IMR-90 (cell line): Measurements from ENCODE around the gene VIT. TPM values are rescaled to one million over a fixed set of nuclear protein-coding genes. Genes with fewer than 3 reads are reported as not detected.

ENCODE experiments used
- ATAC-seq: fragments of 200-7000 bp; cut with Tn5 transposase; 2 replicates; pipeline ENCODE4 v1.9.1; 2020; ENCODE audit warnings: low read depth, mild to moderate bottlenecking, moderate library complexity
- BruUV-seq: library from RNA; stranded (reverse); fragments of 400-500 nt; replicated peaks from 2 replicates; lab custom pipeline; 2021; lab: Mats Ljungman, UMichigan
- CTCF ChIA-PET: fragments of 300-600 bp; formaldehyde crosslinking; extraction: SDS; loops from one replicate; lab custom pipeline; 2021; ENCODE audit warnings: antibody characterized with exemption; lab: Yijun Ruan, JAX
- POLR2A ChIA-PET: fragments of 300-600 bp; sonication (Branson Sonifier 250); formaldehyde crosslinking; loops from one replicate; lab custom pipeline; 2022; ENCODE audit warnings: antibody characterized with exemption; ENCODE audit not compliant: unreplicated experiment; lab: Charles Lee
- DNase-seq: peaks from one replicate; pipeline ENCODE4 v3.0.0; 2013
- H2AFZ ChIP-seq: replicated peaks from 2 replicates; pipeline ENCODE3; 2013; ENCODE audit warnings: low read length, mild to moderate bottlenecking; ENCODE audit not compliant: poor library complexity
- H2AK5ac ChIP-seq: 2 replicates; pipeline ENCODE4 v1.6.1; 2013; ENCODE audit warnings: low read depth, low read length, inconsistent platforms
- H2AK9ac ChIP-seq: replicated peaks from 2 replicates; pipeline ENCODE3; 2013; ENCODE audit warnings: mild to moderate bottlenecking, low read depth, low read length, moderate library complexity; ENCODE audit not compliant: poor library complexity
- H2BK120ac ChIP-seq: 2 replicates; pipeline ENCODE4 v1.6.1; 2013; ENCODE audit warnings: low read depth, low read length, inconsistent platforms
- H2BK15ac ChIP-seq: 3 replicates; pipeline ENCODE4 v1.6.1; 2013; ENCODE audit warnings: low read depth, low read length, inconsistent platforms
- H2BK20ac ChIP-seq: 2 replicates; pipeline ENCODE4 v1.6.1; 2013; ENCODE audit warnings: low read depth, mild to moderate bottlenecking, inconsistent platforms, low read length, moderate library complexity
- H2BK5ac ChIP-seq: 2 replicates; pipeline ENCODE4 v1.6.1; 2013; ENCODE audit warnings: mild to moderate bottlenecking, low read depth, low read length, inconsistent platforms; ENCODE audit not compliant: poor library complexity, severe bottlenecking
- H3K14ac ChIP-seq: replicated peaks from 2 replicates; pipeline ENCODE4 v1.6.1; 2013; ENCODE audit warnings: low read depth, low read length, inconsistent platforms
- H3K18ac ChIP-seq: 2 replicates; pipeline ENCODE4 v1.6.1; 2013; ENCODE audit warnings: low read depth, low read length, control low read depth
- H3K23ac ChIP-seq: 2 replicates; pipeline ENCODE4 v1.6.1; 2013; ENCODE audit warnings: low read depth, low read length, inconsistent platforms
- H3K27ac ChIP-seq: 2 replicates; pipeline ENCODE4 v1.5.1; 2013; ENCODE audit warnings: mild to moderate bottlenecking, control low read depth, low read length; ENCODE audit not compliant: insufficient read depth
- H3K27me3 ChIP-seq: 2 replicates; pipeline ENCODE4 v1.6.1; 2013; ENCODE audit warnings: low read length; ENCODE audit not compliant: control insufficient read depth, insufficient read depth
- H3K36me3 ChIP-seq: 2 replicates; pipeline ENCODE4 v1.6.1; 2013; ENCODE audit warnings: low read length, mixed read lengths; ENCODE audit not compliant: control insufficient read depth, insufficient read depth
- H3K4ac ChIP-seq: 2 replicates; pipeline ENCODE4 v1.6.1; 2013; ENCODE audit warnings: low read depth, low read length, inconsistent platforms
- H3K4me1 ChIP-seq: 2 replicates; pipeline ENCODE4 v1.6.1; 2013; ENCODE audit warnings: low read length, mixed read lengths; ENCODE audit not compliant: control insufficient read depth, insufficient read depth
- H3K4me2 ChIP-seq: 2 replicates; pipeline ENCODE4 v1.6.1; 2013; ENCODE audit warnings: low read depth, mild to moderate bottlenecking, control low read depth, low read length, moderate library complexity
- H3K4me3 ChIP-seq: 2 replicates; pipeline ENCODE4 v1.5.1; 2013; ENCODE audit warnings: low read depth, mild to moderate bottlenecking, control low read depth, low read length, moderate library complexity; ENCODE audit not compliant: insufficient read depth
- H3K56ac ChIP-seq: 2 replicates; pipeline ENCODE4 v1.6.1; 2013; ENCODE audit warnings: low read length, inconsistent platforms; ENCODE audit not compliant: insufficient read depth; ENCODE audit errors: extremely low read depth
- H3K79me1 ChIP-seq, 2 experiments: 2 replicates each; pipeline ENCODE4 v1.6.1; 2013; ENCODE audit warnings: low read length in 2 of 2, inconsistent platforms in 1 of 2, low read depth in 1 of 2
- H3K9ac ChIP-seq: 2 replicates; pipeline ENCODE4 v1.6.1; 2013; ENCODE audit warnings: low read depth, low read length, control low read depth
- H3K9me1 ChIP-seq: 2 replicates; pipeline ENCODE4 v1.6.1; 2013; ENCODE audit warnings: low read length, inconsistent platforms; ENCODE audit not compliant: insufficient read depth
- H3K9me3 ChIP-seq: 2 replicates; pipeline ENCODE4 v1.6.1; 2013; ENCODE audit warnings: low read length; ENCODE audit not compliant: control insufficient read depth, insufficient read depth
- H4K20me1 ChIP-seq: 2 replicates; pipeline ENCODE4 v1.6.1; 2013; ENCODE audit warnings: low read length, inconsistent platforms; ENCODE audit not compliant: insufficient read depth
- H4K5ac ChIP-seq: 2 replicates; pipeline ENCODE4 v1.6.1; 2013; ENCODE audit warnings: mild to moderate bottlenecking, low read depth, low read length, control low read depth
- H4K8ac ChIP-seq, 2 experiments: 2 replicates each; pipeline ENCODE4 v1.6.1; 2013; ENCODE audit warnings: low read depth in 2 of 2, low read length in 2 of 2, control low read depth in 1 of 2, inconsistent platforms in 1 of 2
- H4K91ac ChIP-seq: 2 replicates; pipeline ENCODE4 v1.6.1; 2013; ENCODE audit warnings: low read depth, low read length, inconsistent platforms; ENCODE audit not compliant: insufficient read depth
- BHLHE40 ChIP-seq: fragments of 150-350 bp; IDR thresholded peaks from 2 replicates; pipeline ENCODE4 v1.6.1; 2016; ENCODE audit warnings: mild to moderate bottlenecking, low read depth, low read length
- CEBPB ChIP-seq: IDR thresholded peaks from 2 replicates; pipeline ENCODE4 v1.6.1; 2012; ENCODE audit warnings: low read depth, low read length, improper control_type of control experiment
- MAZ ChIP-seq: IDR thresholded peaks from 2 replicates; pipeline ENCODE4 v1.6.1; 2012; ENCODE audit warnings: low read depth, mild to moderate bottlenecking, low read length, improper control_type of control experiment, moderate library complexity, borderline replicate concordance
- WGBS, 2 experiments: methylation state at CpG; one replicate each; pipeline versions ENCODE4 v1.1.5 to v1.1.7; 2013; ENCODE audit warnings: missing lambda C conversion rate in 2 of 2; ENCODE audit not compliant: insufficient read length in 1 of 2; ENCODE audit errors: extremely low coverage in 2 of 2; 5-methylcytosine and 5-hydroxymethylcytosine counted together
- dilution Hi-C: fragments of 300-500 bp; cut with HindIII; formaldehyde crosslinking; loops from one replicate; pipeline ENCODE4 v1.14.3; 2018; ENCODE audit warnings: low sequenced_read_pairs; ENCODE audit not compliant: unreplicated experiment
- in situ Hi-C: fragments of 300-500 bp; cut with MboI; formaldehyde crosslinking; loops from 3 replicates; pipeline ENCODE4 v1.14.3; 2019; ENCODE audit warnings: low sequenced_read_pairs, inconsistent platforms, mixed read lengths
- intact Hi-C: fragments of 100-400 bp; cut with micrococcal nuclease; formaldehyde crosslinking; loops from 2 replicates; pipeline ENCODE4 v1.10.0; 2022
- polyA plus RNA-seq, 3 experiments: library from polyadenylated mRNA; depleted of rRNA; stranded (reverse); fragments of >200 nt; gene quantifications; 2 replicates each; pipeline ENCODE4 v1.2.3, GENCODE V29; 2012; ENCODE audit warnings: low replicate concordance in 1 of 3
- total RNA-seq: library from RNA; depleted of rRNA; stranded (reverse); fragments of >200 nt; gene quantifications from 2 replicates; pipeline ENCODE4 v1.2.3, GENCODE V29; 2012
- TF ChIP-seq, protein P1 (sequence below): fragments of 150-350 bp; IDR thresholded peaks from 2 replicates; pipeline ENCODE4 v1.6.1; 2016; ENCODE audit warnings: low read depth, mild to moderate bottlenecking, low read length, moderate library complexity, borderline replicate concordance

The VIT gene
- total and polyA plus RNA-seq, 2 of the 4 experiments (the other 2 are of a cell fraction): under 0.01 TPM; not detected in 1

DNA sequence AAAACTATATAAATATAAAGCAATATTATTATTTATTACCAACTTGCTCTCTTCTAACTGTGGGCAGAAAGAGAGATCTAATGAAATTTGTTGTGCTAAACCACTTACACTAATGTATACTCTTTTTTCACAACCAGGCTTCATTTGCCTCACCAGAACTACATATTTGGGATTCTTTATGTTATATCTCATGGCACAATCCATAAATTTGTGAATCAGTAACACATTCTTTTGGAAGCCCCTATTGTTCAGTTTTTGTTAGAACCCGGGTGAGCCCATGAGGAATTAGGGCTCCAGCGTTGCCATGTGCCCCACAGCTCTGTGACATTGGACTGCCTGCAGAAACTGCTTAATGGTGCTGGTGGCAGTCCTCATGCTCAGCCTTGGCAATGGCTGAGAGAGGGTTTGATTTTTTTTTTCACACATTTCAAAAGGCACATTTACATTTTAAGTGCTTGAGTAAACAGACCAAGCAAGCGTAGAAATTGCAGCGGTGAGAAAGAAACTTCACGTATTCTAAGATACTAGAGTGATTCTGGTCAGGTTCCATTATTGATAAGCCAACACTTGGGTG is 15.3 kb downstream of the VIT start:
- no peak overlapping the region for H3K4me2 ChIP-seq
- H4K91ac ChIP-seq: no peak overlapping the region
- peaks cover 3% of the 10 kb centered on the region; the same call in 1 of the 2 replicates for H3K9me1 ChIP-seq
- H2BK15ac ChIP-seq: no peak overlapping the region
- CTCF ChIA-PET: no interaction called here
- TF ChIP-seq, protein P1, sequence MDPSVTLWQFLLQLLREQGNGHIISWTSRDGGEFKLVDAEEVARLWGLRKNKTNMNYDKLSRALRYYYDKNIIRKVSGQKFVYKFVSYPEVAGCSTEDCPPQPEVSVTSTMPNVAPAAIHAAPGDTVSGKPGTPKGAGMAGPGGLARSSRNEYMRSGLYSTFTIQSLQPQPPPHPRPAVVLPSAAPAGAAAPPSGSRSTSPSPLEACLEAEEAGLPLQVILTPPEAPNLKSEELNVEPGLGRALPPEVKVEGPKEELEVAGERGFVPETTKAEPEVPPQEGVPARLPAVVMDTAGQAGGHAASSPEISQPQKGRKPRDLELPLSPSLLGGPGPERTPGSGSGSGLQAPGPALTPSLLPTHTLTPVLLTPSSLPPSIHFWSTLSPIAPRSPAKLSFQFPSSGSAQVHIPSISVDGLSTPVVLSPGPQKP: no peak
- TF ChIP-seq MAZ (no peak), BHLHE40 (no peak), CEBPB (no peak)
- no peak overlapping the region for H3K14ac ChIP-seq
- H4K8ac ChIP-seq: no peak overlapping the region
- no peak overlapping the region for H3K27ac ChIP-seq
- ATAC-seq: no peak
- H3K79me1 ChIP-seq: no peaks in the 10 kb centered on the region
- no peak overlapping the region for H3K9ac ChIP-seq
- no peak overlapping the region for H3K4ac ChIP-seq
- H3K4me1 ChIP-seq: peaks cover 3% of the 10 kb centered on the region; the same call in 1 of the 2 replicates
- 55% methylated on average over 2 of the region's 5 CpGs; no CpG with 5 or more reads in 1 of the 2 experiments for WGBS, 2 experiments
- no peaks in the 10 kb centered on the region for H3K36me3 ChIP-seq
- no peak overlapping the region for H2BK5ac ChIP-seq
- H3K56ac ChIP-seq: no peak overlapping the region
- H4K5ac ChIP-seq: no peak overlapping the region
- H2BK20ac ChIP-seq: no peak overlapping the region
- no peak overlapping the region for H3K18ac ChIP-seq
- dilution Hi-C loops (no loop called here), in situ Hi-C loops (no loop called here), intact Hi-C loops (no loop called here)
- H2AFZ ChIP-seq: no peak overlapping the region
- POLR2A ChIA-PET: no interaction called here
- no peak overlapping the region for H2AK5ac ChIP-seq
- no peak overlapping the region for H3K23ac ChIP-seq
- H2BK120ac ChIP-seq: no peak overlapping the region
- no peak for DNase-seq
- no TSS peak for BruUV-seq
- no peaks in the 10 kb centered on the region for H4K20me1 ChIP-seq
- H3K27me3 ChIP-seq: peaks cover 4% of the 10 kb centered on the region
- H2AK9ac ChIP-seq: no peak overlapping the region
- H3K4me3 ChIP-seq: no peak overlapping the region
- H3K9me3 ChIP-seq: peaks cover 3% of the 10 kb centered on the region
